Measurements from ENCODE around the gene ZNF93.
"Not testable (repeated sequence)": the region's sequence is repeated elsewhere in the genome, so short reads cannot be mapped to it uniquely, and the experiment has no call there.

The ZNF93 gene

DNA sequence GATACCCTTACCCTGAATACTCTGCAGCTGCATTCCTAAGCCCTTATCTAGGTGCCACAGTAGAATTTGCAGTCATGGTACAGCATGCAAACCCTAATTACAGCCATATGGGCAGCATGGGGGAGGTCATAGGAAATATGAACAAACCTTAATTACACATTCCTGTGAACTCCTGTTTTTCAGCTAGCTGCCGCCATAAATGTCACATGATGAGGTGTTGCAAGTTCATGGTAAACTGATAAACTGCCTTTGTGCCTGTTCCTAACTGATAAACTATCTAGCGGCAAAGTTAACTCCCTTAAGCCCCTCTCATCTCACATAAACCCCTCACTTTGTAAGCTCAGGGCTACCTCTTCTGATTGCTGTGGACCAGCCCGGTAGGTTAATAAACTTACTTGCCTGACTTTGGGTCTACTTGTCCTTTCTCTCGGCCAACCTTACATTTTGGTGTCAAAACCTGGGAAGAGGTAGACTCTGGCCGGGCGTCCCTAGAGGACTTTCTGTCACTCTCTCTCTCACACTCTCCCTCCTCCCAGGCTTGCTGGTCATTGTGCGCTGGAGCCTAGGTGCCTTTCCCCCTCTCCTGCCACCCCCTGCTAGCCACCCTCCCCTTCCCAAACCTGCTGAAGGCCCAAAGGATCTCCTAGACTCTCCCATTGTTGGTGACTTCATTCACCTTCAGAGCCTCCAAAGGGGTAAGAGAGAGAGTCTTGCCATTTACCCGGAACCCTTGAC lies 43.3 kb downstream of the ZNF93 start:
- DNase-seq (ENCODE audit: extremely low spot score) = no peak
- ChIA-PET CTCF (no interaction called here), POLR2A (no interaction called here)
- TF ChIP-seq CTCF (IDR thresholded peaks at IDR 0.05; ENCODE audit: control extremely low read depth, extremely low read depth, low read depth, missing control alignments) = no peak

DNA sequence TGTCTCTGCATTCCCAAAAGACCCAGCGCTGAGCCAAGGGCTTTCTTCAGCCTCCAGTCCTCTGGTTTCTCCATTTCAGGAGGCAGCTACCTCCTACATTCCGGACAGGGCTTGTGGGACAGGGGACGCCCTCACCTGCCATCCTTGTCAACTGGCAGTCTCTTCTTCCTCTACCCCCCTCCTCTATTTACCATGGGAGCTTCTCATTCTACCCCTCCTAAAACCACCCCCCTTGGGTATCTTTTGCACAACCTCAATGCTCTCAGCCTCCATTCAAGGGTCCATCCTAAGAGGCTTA lies 43.8 kb downstream of the ZNF93 start:
- TF ChIP-seq CTCF (IDR thresholded peaks at IDR 0.05; ENCODE audit: control extremely low read depth, extremely low read depth, low read depth, missing control alignments) = no peak
- no peak for DNase-seq (ENCODE audit: extremely low spot score)
- ChIA-PET CTCF (no interaction called here), POLR2A (no interaction called here)

DNA sequence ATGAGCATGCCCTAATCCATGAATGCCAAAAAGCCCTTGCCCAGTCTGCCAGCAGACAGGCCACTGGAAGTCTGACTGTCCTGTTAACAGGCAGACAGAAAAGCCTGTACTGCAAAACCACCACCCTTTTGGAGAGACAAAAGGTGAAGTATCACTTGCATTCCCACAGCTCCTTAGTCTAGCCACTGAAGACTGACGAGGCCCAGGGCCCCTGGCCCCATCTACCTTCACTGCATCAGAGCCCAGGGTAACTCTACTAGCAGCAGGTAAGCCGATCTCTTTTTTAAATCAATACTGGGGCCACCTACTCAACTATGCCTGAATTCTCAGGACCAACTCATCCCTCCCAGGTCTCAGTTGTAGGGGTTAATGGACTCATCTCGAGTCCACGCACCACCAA lies 45.5 kb downstream of the ZNF93 start:
- no peak for DNase-seq (ENCODE audit: extremely low spot score)
- ChIA-PET POLR2A (no interaction called here), CTCF (no interaction called here)
- no peak for TF ChIP-seq CTCF (IDR thresholded peaks at IDR 0.05; ENCODE audit: control extremely low read depth, extremely low read depth, low read depth, missing control alignments)

DNA sequence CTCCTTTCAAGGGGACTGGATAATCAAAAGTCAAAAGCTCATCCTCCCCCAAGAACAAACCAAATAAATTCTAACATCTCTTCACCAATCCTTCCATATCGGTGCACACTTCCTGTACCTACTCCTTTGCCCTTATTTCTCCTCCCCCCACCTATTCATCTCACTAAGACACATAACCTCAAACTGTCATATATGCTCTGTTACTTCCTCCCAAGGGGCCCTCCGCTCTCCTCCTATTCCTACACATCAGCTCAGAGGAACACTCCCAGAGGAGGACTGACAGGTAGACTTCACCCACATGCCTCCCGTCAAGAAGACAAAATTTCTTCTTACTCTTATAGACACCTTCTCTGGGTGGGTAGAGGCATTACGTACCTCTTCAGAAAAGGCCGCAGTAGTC lies 48.1 kb downstream of the ZNF93 start:
- DNase-seq (ENCODE audit: extremely low spot score) = no peak
- TF ChIP-seq CTCF (IDR thresholded peaks at IDR 0.05; ENCODE audit: control extremely low read depth, extremely low read depth, low read depth, missing control alignments) = no peak
- ChIA-PET CTCF (no interaction called here), POLR2A (no interaction called here)

GRCh38 chr19:19955208-19955607 lies 54.5 kb downstream of the ZNF93 start:
- ChIA-PET CTCF (no interaction called here), POLR2A (no interaction called here)
- no peak for TF ChIP-seq CTCF (IDR thresholded peaks at IDR 0.05; ENCODE audit: control extremely low read depth, extremely low read depth, low read depth, missing control alignments)
- no peak for DNase-seq (ENCODE audit: extremely low spot score)

DNA sequence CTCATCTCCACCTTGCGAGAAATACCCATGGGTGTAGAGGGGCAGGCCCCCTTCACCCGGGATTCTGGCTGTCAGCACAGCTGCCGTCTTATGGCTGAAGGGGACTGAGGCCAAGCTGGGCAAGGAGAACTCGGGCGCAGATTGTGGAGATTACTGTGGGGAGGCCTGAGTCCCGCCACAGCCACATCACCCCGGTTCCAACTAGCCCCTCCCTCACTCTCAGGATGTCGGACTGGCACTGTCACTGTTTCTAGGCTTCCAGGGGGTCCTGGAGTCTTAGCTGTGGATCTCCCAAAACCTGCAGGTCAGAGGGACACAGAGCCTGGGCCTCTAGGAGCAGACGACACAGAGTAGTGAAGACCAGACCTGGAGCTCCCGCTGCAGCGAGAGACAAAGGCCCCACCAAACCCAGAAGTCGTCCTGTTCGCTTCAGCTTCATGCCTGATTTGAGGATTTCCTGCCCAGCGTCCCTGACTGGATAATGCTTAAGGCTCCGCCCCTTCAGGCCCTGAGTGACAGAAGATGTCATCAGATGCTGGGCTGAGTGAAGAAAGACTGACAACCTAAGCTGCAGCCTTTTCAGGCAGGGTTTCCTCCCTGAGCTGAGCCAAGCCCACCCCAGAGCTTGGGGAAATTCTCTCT lies 55.8 kb downstream of the ZNF93 start:
- ChIA-PET POLR2A (no interaction called here), CTCF (interaction anchor here (1.3 to 1.4 kb wide), 2 partner anchors 16 to 425 kb away, joined by 3 to 4 read pairs; no protein-coding TSS in a partner anchor)
- DNase-seq (ENCODE audit: extremely low spot score) = no peak
- TF ChIP-seq CTCF (IDR thresholded peaks at IDR 0.05; ENCODE audit: control extremely low read depth, extremely low read depth, low read depth, missing control alignments) = no peak

DNA sequence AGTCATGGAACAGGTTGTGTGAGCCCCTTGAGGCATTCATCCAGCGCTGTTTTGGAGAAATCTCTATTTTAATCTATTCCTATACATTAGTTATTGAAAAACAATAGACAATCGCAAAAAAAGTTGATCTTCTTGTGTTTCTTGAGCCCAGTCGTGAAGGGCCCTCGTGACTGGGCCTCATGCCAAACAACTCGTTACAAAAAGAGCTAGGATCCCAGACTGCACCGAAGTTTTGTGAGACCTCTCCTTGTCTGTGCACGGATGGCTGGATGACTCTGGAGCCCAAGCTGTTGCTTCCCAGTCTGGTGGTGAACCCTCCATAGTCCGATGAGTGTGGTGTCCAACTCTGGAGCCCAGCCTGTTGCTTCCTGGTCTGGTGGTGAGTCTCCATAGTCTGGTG lies 57.0 kb downstream of the ZNF93 start:
- DNase-seq (ENCODE audit: extremely low spot score); POLR2A ChIA-PET: not testable (repeated sequence)
- CTCF ChIA-PET = interaction anchor here (1.3 to 2.5 kb wide), 2 partner anchors 15 to 425 kb away, joined by 3 to 15 read pairs; no protein-coding TSS in a partner anchor
